Chondrocyte (in vitro differentiated cells): Measurements from ENCODE around the gene TSFM. TPM values are rescaled to one million over a fixed set of nuclear protein-coding genes. Genes with fewer than 3 reads are reported as not detected.

Source experiments
- DNase-seq: peaks from one replicate; pipeline ENCODE4 v3.0.0; 2021; ENCODE audit warnings: mixed read lengths, low spot score
- H3K27ac Mint-ChIP-seq: one replicate; pipeline ENCODE4 v1.8.0; 2021; ENCODE audit warnings: mild to moderate bottlenecking, moderate library complexity, mixed read lengths; ENCODE audit not compliant: unreplicated experiment
- H3K27me3 Mint-ChIP-seq: 2 replicates; pipeline ENCODE4 v1.8.0; 2021; ENCODE audit warnings: low read depth, mixed read lengths
- H3K36me3 Mint-ChIP-seq: 2 replicates; pipeline ENCODE4 v1.8.0; 2021; ENCODE audit warnings: low read depth, mixed read lengths
- H3K4me1 Mint-ChIP-seq: 2 replicates; pipeline ENCODE4 v1.8.0; 2021; ENCODE audit warnings: low read depth, mild to moderate bottlenecking, mixed read lengths
- H3K4me3 Mint-ChIP-seq: one replicate; pipeline ENCODE4 v1.8.0; 2021; ENCODE audit warnings: mild to moderate bottlenecking, moderate library complexity, mixed read lengths; ENCODE audit not compliant: unreplicated experiment
- H3K9me3 Mint-ChIP-seq: 2 replicates; pipeline ENCODE4 v1.8.0; 2021; ENCODE audit warnings: low read depth, mixed read lengths
- total RNA-seq: library from RNA; stranded (reverse); gene quantifications from 3 replicates; pipeline ENCODE4 v1.2.1, GENCODE V29; 2021
- TF ChIP-seq, protein P1 (sequence below): fragments of 200-600 bp; sonication (generic); IDR thresholded peaks from 2 replicates; pipeline ENCODE4 v1.5.0; 2021; ENCODE audit warnings: antibody characterized with exemption, mild to moderate bottlenecking, moderate library complexity

Gene TSFM
- total RNA-seq, 1 donor from 2014 or later = 19.9 TPM

- Mint-ChIP-seq H3K27me3 (no peaks in the 10 kb centered on the region), H3K27ac (no peak overlapping the region), H3K4me1 (peaks cover 16% of the 10 kb centered on the region), H3K36me3 (peaks cover 13% of the 10 kb centered on the region), H3K4me3 (no peak overlapping the region), H3K9me3 (no peaks in the 10 kb centered on the region)
- DNase-seq = no peak
- TF ChIP-seq, protein P1, sequence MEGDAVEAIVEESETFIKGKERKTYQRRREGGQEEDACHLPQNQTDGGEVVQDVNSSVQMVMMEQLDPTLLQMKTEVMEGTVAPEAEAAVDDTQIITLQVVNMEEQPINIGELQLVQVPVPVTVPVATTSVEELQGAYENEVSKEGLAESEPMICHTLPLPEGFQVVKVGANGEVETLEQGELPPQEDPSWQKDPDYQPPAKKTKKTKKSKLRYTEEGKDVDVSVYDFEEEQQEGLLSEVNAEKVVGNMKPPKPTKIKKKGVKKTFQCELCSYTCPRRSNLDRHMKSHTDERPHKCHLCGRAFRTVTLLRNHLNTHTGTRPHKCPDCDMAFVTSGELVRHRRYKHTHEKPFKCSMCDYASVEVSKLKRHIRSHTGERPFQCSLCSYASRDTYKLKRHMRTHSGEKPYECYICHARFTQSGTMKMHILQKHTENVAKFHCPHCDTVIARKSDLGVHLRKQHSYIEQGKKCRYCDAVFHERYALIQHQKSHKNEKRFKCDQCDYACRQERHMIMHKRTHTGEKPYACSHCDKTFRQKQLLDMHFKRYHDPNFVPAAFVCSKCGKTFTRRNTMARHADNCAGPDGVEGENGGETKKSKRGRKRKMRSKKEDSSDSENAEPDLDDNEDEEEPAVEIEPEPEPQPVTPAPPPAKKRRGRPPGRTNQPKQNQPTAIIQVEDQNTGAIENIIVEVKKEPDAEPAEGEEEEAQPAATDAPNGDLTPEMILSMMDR = no peak
These were observed 5.2 kb upstream of the TSFM start for GRCh38 chr12:57777367-57777766.

DNA sequence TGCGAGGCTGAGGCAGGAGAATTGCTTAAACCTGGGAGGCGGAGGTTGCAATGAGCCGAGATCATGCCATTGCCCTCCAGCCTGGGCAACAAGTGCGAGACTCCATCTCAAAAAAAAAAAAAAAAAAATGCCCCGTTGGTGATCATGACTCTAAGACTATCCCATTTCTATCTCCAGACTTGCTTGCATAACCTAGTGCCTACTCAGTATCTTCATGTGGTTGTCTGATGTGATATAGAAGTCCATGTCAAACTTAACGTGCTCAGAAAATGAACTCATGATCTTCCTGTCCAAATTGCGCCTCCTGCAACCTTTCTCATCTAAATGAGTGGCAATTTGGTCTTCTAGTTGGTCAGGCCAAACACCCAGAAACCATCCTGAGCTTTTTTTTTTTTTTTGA, 4.7 kb upstream of the TSFM start:
- H3K27ac Mint-ChIP-seq = no peak overlapping the region
- H3K4me1 Mint-ChIP-seq = peaks cover 17% of the 10 kb centered on the region
- no peaks in the 10 kb centered on the region for H3K9me3 Mint-ChIP-seq
- no peak for DNase-seq
- TF ChIP-seq, protein P1 = no peak
- peaks cover 14% of the 10 kb centered on the region for H3K36me3 Mint-ChIP-seq
- H3K27me3 Mint-ChIP-seq = no peaks in the 10 kb centered on the region
- H3K4me3 Mint-ChIP-seq = no peak overlapping the region

DNA sequence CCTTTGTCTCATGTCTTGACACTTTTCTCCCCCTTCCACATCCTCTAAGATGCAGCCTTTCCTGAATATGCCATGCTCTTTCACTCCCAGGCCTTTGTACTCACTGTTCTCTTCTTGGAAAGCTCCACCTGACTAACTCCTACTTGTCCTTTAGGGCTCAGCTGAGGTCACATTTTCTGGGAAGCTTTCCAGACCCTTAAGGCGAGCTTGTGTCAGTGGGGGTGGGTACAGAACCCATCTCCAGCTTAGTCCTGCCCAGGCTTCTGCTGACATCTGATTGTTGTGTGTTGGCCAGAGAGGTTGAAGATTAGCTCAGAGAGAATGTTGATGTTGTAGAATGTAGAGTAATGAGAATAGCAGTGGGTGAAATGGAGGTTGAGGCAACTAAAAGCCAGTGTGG, 2.9 kb upstream of the TSFM start:
- no peak for DNase-seq
- no peak overlapping the region for H3K4me3 Mint-ChIP-seq
- H3K9me3 Mint-ChIP-seq = no peaks in the 10 kb centered on the region
- H3K27me3 Mint-ChIP-seq = no peaks in the 10 kb centered on the region
- H3K4me1 Mint-ChIP-seq = peaks cover 16% of the 10 kb centered on the region
- no peak overlapping the region for H3K27ac Mint-ChIP-seq
- TF ChIP-seq, protein P1 = no peak
- H3K36me3 Mint-ChIP-seq = peaks cover 13% of the 10 kb centered on the region

- H3K4me1 Mint-ChIP-seq = peaks cover 16% of the 10 kb centered on the region
- peak overlapping the region; percentile 28 for H3K27ac Mint-ChIP-seq
- H3K36me3 Mint-ChIP-seq = peaks cover 13% of the 10 kb centered on the region
- DNase-seq = no peak
- TF ChIP-seq, protein P1 = no peak
- no peaks in the 10 kb centered on the region for H3K9me3 Mint-ChIP-seq
- no peaks in the 10 kb centered on the region for H3K27me3 Mint-ChIP-seq
- H3K4me3 Mint-ChIP-seq = no peak overlapping the region
These were observed 2.2 kb upstream of the TSFM start for GRCh38 chr12:57780284-57780897.

GRCh38 chr12:57781244-57781643, 1.3 kb upstream of the TSFM start:
- Mint-ChIP-seq H3K4me1 (peaks cover 16% of the 10 kb centered on the region), H3K27ac (peak overlapping the region; percentile 45), H3K27me3 (no peaks in the 10 kb centered on the region), H3K9me3 (no peaks in the 10 kb centered on the region), H3K36me3 (peaks cover 9% of the 10 kb centered on the region), H3K4me3 (no peak overlapping the region)
- no peak for DNase-seq
- TF ChIP-seq, protein P1 = no peak
